GM12874 (cell line): ENCODE data around the gene VEZT.

Experiments
- TF ChIP-seq, protein P1 (sequence below): IDR thresholded peaks from 2 replicates; pipeline ENCODE4 v1.5.1; 2011; ENCODE audit warnings: low read depth, mild to moderate bottlenecking, control low read depth, low read length, moderate library complexity; ENCODE audit not compliant: insufficient read depth

The VEZT gene

DNA sequence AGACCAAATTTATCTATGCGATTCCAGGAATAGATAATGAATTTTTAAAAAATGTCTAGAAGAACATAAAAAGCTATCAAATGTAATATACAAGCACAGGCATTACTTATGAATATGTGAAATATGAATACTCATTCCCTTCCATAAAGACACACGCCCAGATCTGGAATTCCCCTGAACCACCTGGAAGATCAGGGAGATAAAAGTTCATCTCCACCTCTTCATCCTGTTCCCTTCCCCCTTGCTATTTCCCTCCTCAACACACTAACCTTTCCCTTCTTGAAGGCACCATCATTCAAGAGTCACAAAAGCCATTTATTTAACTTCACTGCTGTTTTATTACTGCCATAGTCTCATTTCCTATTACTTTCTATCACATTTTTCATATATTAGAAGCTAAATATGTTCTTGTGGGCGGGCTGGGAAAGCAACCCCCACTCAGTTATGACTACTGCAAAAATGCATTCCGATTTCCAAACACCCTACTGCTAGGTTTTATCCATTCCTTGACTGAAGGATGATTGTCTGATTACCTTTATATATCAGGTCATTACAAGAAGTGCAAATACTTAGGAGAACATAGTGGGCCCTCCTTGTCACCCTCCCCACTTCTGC is 16.4 kb upstream of the VEZT start:
- TF ChIP-seq, protein P1, sequence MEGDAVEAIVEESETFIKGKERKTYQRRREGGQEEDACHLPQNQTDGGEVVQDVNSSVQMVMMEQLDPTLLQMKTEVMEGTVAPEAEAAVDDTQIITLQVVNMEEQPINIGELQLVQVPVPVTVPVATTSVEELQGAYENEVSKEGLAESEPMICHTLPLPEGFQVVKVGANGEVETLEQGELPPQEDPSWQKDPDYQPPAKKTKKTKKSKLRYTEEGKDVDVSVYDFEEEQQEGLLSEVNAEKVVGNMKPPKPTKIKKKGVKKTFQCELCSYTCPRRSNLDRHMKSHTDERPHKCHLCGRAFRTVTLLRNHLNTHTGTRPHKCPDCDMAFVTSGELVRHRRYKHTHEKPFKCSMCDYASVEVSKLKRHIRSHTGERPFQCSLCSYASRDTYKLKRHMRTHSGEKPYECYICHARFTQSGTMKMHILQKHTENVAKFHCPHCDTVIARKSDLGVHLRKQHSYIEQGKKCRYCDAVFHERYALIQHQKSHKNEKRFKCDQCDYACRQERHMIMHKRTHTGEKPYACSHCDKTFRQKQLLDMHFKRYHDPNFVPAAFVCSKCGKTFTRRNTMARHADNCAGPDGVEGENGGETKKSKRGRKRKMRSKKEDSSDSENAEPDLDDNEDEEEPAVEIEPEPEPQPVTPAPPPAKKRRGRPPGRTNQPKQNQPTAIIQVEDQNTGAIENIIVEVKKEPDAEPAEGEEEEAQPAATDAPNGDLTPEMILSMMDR = no peak

DNA sequence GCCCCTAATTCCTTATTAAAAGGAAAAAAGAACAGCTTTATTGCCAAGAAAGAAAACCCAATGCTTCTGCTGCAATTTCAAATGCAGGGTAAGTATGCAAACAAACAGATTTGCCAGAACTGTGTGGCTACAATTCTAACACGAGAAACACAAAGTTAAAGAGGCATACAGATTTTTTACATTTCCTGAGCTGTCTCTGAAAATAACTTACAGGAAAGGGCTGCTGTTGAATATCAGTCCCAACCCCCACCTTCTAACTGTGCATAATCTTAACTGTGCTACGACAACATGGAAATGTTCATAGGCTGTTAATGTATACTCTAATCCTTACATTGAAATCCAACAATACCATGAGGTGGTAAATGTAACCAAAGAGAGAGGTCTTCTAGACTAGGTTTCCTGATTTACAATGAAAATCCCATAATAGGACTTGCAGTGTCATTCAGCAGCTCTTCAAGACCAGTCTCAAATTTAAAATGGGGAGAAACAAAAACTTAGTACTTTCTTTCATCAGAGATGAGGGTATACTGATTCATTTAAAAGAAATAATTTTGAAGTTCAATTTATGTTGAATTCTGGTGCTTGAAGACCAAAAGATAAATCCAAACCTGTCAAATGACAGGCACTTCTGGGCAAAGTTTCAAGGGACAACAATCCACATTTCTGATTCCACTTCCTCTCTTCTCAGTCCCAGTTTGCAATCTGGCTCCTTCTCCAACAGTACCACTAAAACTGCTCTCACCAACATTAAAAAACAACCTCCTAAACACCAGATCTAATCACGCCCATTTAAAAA is 14.7 kb upstream of the VEZT start:
- TF ChIP-seq, protein P1 = no peak

DNA sequence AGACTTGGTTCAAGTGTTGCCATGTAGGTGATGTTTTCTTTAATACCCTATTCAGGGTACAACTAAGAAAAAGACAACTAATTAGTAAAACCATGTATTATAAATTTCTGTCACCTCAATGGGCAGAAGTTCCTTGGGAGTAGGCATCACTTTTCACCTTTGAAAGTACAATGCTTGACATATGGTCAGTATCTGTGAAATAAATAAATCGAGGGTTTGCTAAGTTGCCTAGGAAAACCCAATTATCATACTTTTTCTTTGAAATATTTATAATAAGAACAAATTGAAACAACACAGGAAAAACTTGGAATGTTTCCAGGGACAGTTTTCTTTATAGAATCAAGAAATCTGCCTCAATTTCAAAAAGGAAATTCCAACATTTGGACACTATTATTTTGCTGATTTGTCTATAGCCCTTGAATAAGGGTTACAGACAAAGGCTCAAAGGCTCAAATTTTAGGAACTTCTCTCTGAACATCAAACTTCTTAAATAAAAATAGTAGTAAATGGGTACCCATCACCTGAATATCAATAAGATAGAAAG is 14.0 kb upstream of the VEZT start:
- TF ChIP-seq, protein P1 = no peak

DNA sequence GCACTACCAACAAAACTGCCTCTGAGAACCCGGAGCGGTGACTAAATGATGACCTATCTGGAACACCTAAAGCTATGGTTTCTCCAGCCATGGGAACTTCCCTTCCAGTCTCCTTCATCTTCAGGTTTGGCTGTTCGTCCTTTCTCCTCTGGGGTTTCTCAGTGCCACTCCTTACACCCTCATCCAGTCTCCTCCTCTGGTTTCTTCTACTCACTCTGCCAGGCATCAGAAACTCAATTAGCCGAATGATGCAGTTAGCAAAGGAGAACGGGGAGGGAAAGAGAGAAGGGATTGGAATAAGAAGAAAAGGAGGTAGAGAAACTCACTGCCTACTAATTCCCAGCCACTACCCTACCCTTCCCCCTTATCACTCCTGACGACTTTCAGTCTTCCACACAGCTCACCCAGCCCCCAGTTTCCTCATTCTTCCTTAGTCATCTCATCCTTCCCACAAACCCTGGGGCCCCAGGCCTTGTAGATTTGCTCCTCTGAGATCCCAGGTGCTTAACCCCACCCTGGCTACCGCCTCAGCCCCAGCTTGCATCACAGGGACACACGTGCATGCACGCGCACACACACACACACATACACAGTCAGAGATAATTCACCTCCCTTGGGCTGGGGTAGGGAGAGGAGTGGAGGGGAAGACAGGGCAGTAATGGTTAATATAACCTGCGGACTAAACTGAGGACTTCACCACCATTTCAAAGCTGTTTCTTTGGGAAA is 13.3 kb upstream of the VEZT start:
- TF ChIP-seq, protein P1 = no peak

DNA sequence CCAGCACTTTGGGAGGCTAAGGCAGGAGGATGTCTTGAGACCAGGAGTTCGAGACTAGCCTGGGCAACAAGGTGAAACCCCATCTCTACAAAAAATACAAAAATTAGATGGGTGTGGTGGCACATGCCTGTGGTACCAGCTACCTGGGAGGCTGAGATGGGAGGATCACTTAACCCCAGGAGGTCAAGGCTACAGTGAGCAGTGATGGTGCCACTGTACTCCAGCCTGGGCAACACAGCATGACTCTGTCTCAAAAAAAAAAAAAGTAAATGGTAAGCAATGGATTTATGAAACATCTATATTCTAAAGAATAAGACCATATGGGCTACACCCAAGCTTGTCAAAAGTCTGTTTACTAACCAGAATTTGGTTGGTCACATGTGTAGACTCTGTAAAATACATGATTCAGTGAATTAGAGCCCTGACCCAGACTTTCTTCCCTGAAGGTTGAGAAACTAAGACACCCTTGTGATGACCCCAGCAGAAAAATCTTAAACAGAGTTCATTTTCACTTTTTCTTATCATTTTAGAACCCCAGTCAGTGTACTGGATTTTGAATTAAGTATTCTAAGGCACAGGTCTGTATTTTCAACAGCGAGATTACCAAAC is 12.5 kb upstream of the VEZT start:
- TF ChIP-seq, protein P1 = no peak

DNA sequence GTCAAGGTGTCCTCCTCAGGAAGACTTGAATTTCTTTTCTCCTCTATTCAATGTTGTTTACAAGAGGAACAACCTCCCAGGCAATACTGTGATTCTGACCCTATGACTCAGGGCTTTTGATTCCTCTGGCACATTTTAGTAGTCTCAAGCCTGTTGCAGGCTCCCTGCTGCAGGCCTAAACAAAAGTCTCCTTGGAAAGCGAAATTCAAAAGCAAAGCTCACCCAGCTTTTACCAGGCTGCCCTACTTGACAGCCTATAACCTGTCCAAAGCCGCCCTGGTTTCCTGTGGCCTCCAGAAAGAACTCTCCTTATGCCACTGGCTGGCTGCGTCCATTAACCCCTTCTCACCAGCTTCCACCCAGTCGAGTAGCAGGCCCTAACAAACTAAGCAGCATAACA is 11.9 kb upstream of the VEZT start:
- TF ChIP-seq, protein P1 = no peak

DNA sequence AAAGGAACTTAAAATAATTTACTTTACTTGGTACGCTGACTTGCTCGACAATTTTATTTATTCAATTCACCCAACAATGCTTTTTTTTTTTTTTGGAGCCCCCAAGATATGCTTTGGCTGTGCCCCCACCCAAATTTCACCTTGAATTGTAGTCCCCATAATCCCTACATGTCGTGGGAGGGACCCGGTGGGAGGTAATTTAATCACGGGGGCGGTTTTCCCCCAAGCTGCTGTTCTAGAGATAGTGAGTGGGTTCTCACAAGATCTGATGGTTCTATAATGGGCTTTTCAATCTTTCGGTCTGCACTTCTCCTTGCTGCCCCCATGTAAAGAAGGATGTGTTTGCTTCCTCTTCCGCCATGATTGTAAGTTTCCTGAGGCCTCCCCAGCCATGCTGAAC is 10.7 kb upstream of the VEZT start:
- TF ChIP-seq, protein P1 = no peak
